ENCODE results near the gene NPHS1. TPM values are rescaled to one million over a fixed set of nuclear protein-coding genes. Genes with fewer than 3 reads are reported as not detected.
"Not testable (repeated sequence)": the region's sequence is repeated elsewhere in the genome, so short reads cannot be mapped to it uniquely, and the experiment has no call there.

Gene NPHS1
- polyA plus RNA-seq (ENCODE audit: insufficient read depth in 1 of 5, insufficient read length in 5 of 5, low replicate concordance in 1 of 5), result 1 to 10 TPM in 1 of 5 donors, under 1 TPM in 4; 0.29 to 1.5 (median 0.50) TPM
- long read RNA-seq, donor 1, result 0 reads
- long read RNA-seq, donor 2, result 0 reads
- long read RNA-seq, donor 3, result 0 reads
- long read RNA-seq, donor 4, result 0 reads
- long read RNA-seq, donor 5, result 0 reads
- long read RNA-seq, donor 6, result 0 reads
- long read RNA-seq, donor 7, result 0 reads
- long read RNA-seq, donor 8, result 0 reads

GRCh38 chr19:35852029-35852780 is at the start of gene NPHS1:
TSS of gene NPHS1 (minus strand) at chr19:35852504. CDS start at chr19:35851837, 667 bp downstream.
- no peak for DNase-seq

GRCh38 chr19:35901055-35901644 is 48.8 kb upstream of the NPHS1 start:
- no peak for DNase-seq

GRCh38 chr19:35899547-35900214 is 47.4 kb upstream of the NPHS1 start:
- peak; percentile 69 to 79 for DNase-seq

GRCh38 chr19:35898499-35898809 is 46.1 kb upstream of the NPHS1 start:
- no peak for DNase-seq

GRCh38 chr19:35897706-35898451 is 45.6 kb upstream of the NPHS1 start:
- DNase-seq, result no peak

- DNase-seq, result no peak
Observed at GRCh38 chr19:35896643-35897040, 44.3 kb upstream of the NPHS1 start.

GRCh38 chr19:35895911-35896642 is 43.8 kb upstream of the NPHS1 start:
- DNase-seq, result no peak

- DNase-seq, result no peak
Observed at GRCh38 chr19:35894342-35894741, 42.0 kb upstream of the NPHS1 start.

- not testable (repeated sequence) for DNase-seq
Observed at GRCh38 chr19:35891819-35892218, 39.5 kb upstream of the NPHS1 start.

GRCh38 chr19:35890113-35890650 is 37.9 kb upstream of the NPHS1 start:
- DNase-seq, result no peak

- no peak for DNase-seq
Observed at GRCh38 chr19:35889370-35890112, 37.2 kb upstream of the NPHS1 start.

- DNase-seq, result no peak
Observed at GRCh38 chr19:35888398-35888797, 36.1 kb upstream of the NPHS1 start.

- DNase-seq, result no peak
Observed at GRCh38 chr19:35887197-35887596, 34.9 kb upstream of the NPHS1 start.

- no peak for DNase-seq
Observed at GRCh38 chr19:35885904-35886303, 33.6 kb upstream of the NPHS1 start.

GRCh38 chr19:35885225-35885738 is 33.0 kb upstream of the NPHS1 start:
- no peak for DNase-seq

GRCh38 chr19:35883882-35884281 is 31.6 kb upstream of the NPHS1 start:
- no peak for DNase-seq

- DNase-seq, result peak; percentile 55 to 63
Observed at GRCh38 chr19:35882114-35882832, 30.0 kb upstream of the NPHS1 start.

GRCh38 chr19:35879770-35880317 is 27.5 kb upstream of the NPHS1 start:
- DNase-seq, result peak; percentile 71 to 81

- no peak for DNase-seq
Observed at GRCh38 chr19:35879068-35879467, 26.8 kb upstream of the NPHS1 start.

All from right lung (tissue), 10 donors.